Measurements from ENCODE around the gene NSD2.
"Not testable (repeated sequence)": the region's sequence is repeated elsewhere in the genome, so short reads cannot be mapped to it uniquely, and the experiment has no call there.

NSD2 gene

GRCh38 chr4:1833307-1834046 lies 37.7 kb upstream of the NSD2 start:
- DNase-seq (ENCODE audit: low read depth, low spot score): no peak
- POLR2A ChIA-PET: interaction anchor here (1.2 kb wide), 1 partner anchor 9 kb away, joined by 3 read pairs; no protein-coding TSS in a partner anchor
- no peak for TF ChIP-seq CTCF (IDR thresholded peaks at IDR 0.05; ENCODE audit: insufficient read depth, low read length, missing control alignments)
- H3K4me3 ChIP-seq (ENCODE audit: low read depth, low read length): no peak overlapping the region
- CTCF ChIA-PET: interaction anchor here (0.8 to 4.0 kb wide), 4 partner anchors 9 to 66 kb away, joined by 3 to 21 read pairs (median 6); no protein-coding TSS in a partner anchor

- TF ChIP-seq CTCF (IDR thresholded peaks at IDR 0.05; ENCODE audit: insufficient read depth, low read length, missing control alignments): no peak
- ChIA-PET POLR2A (interaction anchor here (1.2 kb wide), 1 partner anchor 8 kb away, joined by 3 read pairs; no protein-coding TSS in a partner anchor), CTCF (interaction anchor here (0.8 to 1.4 kb wide), 4 partner anchors 19 to 65 kb away, joined by 3 to 8 read pairs (median 4); no protein-coding TSS in a partner anchor)
- no peak overlapping the region for H3K4me3 ChIP-seq (ENCODE audit: low read depth, low read length)
- DNase-seq (ENCODE audit: low read depth, low spot score): no peak
Measured at GRCh38 chr4:1834047-1834775, 37.0 kb upstream of the NSD2 start.

GRCh38 chr4:1835836-1836235 lies 35.4 kb upstream of the NSD2 start:
- POLR2A ChIA-PET; CTCF ChIA-PET; DNase-seq (ENCODE audit: low read depth, low spot score); H3K4me3 ChIP-seq (ENCODE audit: low read depth, low read length): not testable (repeated sequence)

GRCh38 chr4:1836650-1837049 lies 34.5 kb upstream of the NSD2 start:
- CTCF ChIA-PET: no interaction called here
- POLR2A ChIA-PET: no interaction called here
- H3K4me3 ChIP-seq (ENCODE audit: low read depth, low read length): no peak overlapping the region

GRCh38 chr4:1837069-1837468 lies 34.1 kb upstream of the NSD2 start:
- no peak for TF ChIP-seq CTCF (IDR thresholded peaks at IDR 0.05; ENCODE audit: insufficient read depth, low read length, missing control alignments)
- H3K4me3 ChIP-seq (ENCODE audit: low read depth, low read length): no peak overlapping the region
- DNase-seq (ENCODE audit: low read depth, low spot score): no peak
- ChIA-PET CTCF (interaction anchor here (2.0 kb wide), 1 partner anchor 24 kb away, joined by 7 read pairs; no protein-coding TSS in a partner anchor), POLR2A (no interaction called here)

More at GRCh38 chr4:1836650-1837049, 34.5 kb upstream of the NSD2 start:
- DNase-seq (ENCODE audit: low read depth, low spot score): no peak
- no peak for TF ChIP-seq CTCF (IDR thresholded peaks at IDR 0.05; ENCODE audit: insufficient read depth, low read length, missing control alignments)

- ChIA-PET POLR2A (no interaction called here), CTCF (interaction anchor here (0.7 to 1.4 kb wide), 3 partner anchors 60 to 72 kb away, joined by 3 to 8 read pairs (median 7); no protein-coding TSS in a partner anchor)
- H3K4me3 ChIP-seq (ENCODE audit: low read depth, low read length): no peak overlapping the region
- no peak for TF ChIP-seq CTCF (IDR thresholded peaks at IDR 0.05; ENCODE audit: insufficient read depth, low read length, missing control alignments)
- DNase-seq (ENCODE audit: low read depth, low spot score): no peak
Measured at GRCh38 chr4:1839282-1839681, 31.9 kb upstream of the NSD2 start.
